GM19397 (cell line): ENCODE results near the gene CDK5R1.

Experiments used
- ATAC-seq: cut with Tn5 transposase; IDR thresholded peaks from one replicate; pipeline ENCODE4 v1.9.1; 2021; ENCODE audit warnings: mild to moderate bottlenecking, moderate library complexity; ENCODE audit not compliant: unreplicated experiment

Gene CDK5R1

GRCh38 chr17:32470405-32471167 is 16.2 kb upstream of the CDK5R1 start:
- no peak for ATAC-seq

- ATAC-seq = no peak
Measured at GRCh38 chr17:32471652-32472051, 15.1 kb upstream of the CDK5R1 start.

GRCh38 chr17:32475258-32475657 is 11.5 kb upstream of the CDK5R1 start:
- ATAC-seq = no peak

- no peak for ATAC-seq
Measured at GRCh38 chr17:32477220-32477619, 9.6 kb upstream of the CDK5R1 start.

- no peak for ATAC-seq
Measured at GRCh38 chr17:32479074-32479617, 7.6 kb upstream of the CDK5R1 start.

GRCh38 chr17:32481193-32481592 is 5.6 kb upstream of the CDK5R1 start:
- no peak for ATAC-seq

- no peak for ATAC-seq
Measured at GRCh38 chr17:32482568-32483320, 4.0 kb upstream of the CDK5R1 start.

GRCh38 chr17:32483451-32484019 is 3.3 kb upstream of the CDK5R1 start:
- no peak for ATAC-seq

- no peak for ATAC-seq
Measured at GRCh38 chr17:32484041-32484461, 2.7 kb upstream of the CDK5R1 start.

- no peak for ATAC-seq
Measured at GRCh38 chr17:32484628-32485027, 2.2 kb upstream of the CDK5R1 start.

GRCh38 chr17:32485261-32486110 is 1.3 kb upstream of the CDK5R1 start:
- ATAC-seq = no peak

GRCh38 chr17:32486111-32486700 is 587 bp upstream of the CDK5R1 start:
- peak; percentile 50 for ATAC-seq

GRCh38 chr17:32487473-32488176 is 832 bp downstream of the CDK5R1 start:
- peak; percentile 18 for ATAC-seq

GRCh38 chr17:32488177-32488542 is 1.4 kb downstream of the CDK5R1 start:
- no peak for ATAC-seq

- no peak for ATAC-seq
Measured at GRCh38 chr17:32488604-32489180, 1.9 kb downstream of the CDK5R1 start.

- no peak for ATAC-seq
Measured at GRCh38 chr17:32489320-32490100, 2.7 kb downstream of the CDK5R1 start.

GRCh38 chr17:32490101-32490482 is 3.3 kb downstream of the CDK5R1 start:
- ATAC-seq = no peak

GRCh38 chr17:32491371-32492263 is 4.8 kb downstream of the CDK5R1 start:
- ATAC-seq = no peak
